Astrocyte of the hippocampus (primary cell): ENCODE results near the gene CARHSP1.
"Not testable (repeated sequence)": the region's sequence is repeated elsewhere in the genome, so short reads cannot be mapped to it uniquely, and the experiment has no call there.

ENCODE experiments used
- DNase-seq: peaks from one replicate; pipeline ENCODE4 v3.0.0; 2011; ENCODE audit warnings: low read depth, low spot score

Gene CARHSP1

DNA sequence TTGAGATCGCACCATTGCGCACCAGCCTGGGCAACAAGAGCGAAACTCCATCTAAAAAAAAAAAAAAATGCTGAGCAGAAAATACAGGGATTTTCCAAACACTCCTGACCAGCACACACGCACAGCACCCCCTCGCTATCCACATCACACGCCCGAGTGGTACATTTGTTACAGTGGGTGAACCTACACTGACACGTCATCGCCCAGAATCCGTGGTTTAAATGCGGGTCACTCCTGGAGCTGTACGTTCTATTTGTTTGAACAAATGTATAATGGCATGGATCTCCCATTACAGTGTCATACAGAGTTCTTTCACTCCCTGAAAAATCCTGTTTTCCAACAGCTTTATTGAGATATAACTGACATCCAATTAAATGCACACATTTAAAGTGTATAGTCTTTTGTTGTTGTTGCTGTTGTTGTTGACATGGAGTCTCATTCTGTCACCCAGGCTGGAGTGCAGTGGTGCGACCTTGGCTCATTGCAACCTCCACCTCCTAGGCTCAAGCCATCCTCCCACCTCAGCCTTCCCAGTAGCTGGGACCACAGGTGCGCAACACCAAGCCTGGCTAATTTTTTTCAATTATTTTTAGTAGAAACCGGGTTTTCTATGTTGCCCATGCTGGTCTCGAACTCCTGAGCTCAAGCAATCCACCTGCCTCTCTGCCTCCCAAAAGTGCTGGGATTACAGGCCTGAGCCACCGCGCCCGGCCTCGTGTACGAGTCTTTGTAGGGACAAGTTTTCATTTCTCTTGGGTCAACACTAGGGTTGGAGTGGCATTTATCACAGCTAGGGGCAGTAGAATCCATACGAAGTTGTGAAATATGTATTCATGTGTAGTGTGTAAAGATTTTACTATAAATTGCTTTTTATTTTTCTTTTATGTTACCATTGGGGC lies 4.4 kb upstream of the CARHSP1 start:
- DNase-seq = no peak

DNA sequence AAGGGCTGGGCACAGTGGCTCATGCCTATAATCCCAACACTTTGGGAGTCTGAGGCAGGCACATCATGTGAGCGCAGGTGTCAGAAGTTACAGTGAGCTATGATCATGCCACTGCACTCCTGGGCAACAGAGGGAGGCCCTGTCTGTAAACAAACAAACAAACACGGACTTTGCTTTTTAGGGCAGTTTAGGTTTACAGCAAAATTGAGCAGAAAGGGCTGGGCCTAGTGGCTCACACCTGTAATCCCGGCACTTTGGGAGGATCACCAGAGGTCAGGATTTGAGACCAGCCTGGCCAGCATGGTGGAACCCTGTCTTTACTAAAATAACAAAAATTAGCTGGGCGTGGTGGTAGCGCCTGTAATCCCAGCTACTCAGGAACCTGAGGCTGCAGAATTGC lies 3.3 kb upstream of the CARHSP1 start:
- no peak for DNase-seq

DNA sequence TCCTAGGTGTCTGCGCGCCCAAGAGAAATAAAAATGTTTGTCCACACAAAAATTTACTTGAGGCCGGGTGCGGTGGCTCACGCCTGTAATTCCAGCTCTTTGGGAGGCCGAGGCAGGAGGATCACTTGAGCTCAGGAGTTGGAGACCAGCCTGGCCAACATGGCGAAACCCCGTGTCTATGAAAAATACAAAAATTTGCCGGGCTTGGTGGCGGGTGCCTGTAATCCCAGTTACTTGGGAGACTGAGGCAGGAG lies 1.1 kb upstream of the CARHSP1 start:
- DNase-seq = not testable (repeated sequence)

DNA sequence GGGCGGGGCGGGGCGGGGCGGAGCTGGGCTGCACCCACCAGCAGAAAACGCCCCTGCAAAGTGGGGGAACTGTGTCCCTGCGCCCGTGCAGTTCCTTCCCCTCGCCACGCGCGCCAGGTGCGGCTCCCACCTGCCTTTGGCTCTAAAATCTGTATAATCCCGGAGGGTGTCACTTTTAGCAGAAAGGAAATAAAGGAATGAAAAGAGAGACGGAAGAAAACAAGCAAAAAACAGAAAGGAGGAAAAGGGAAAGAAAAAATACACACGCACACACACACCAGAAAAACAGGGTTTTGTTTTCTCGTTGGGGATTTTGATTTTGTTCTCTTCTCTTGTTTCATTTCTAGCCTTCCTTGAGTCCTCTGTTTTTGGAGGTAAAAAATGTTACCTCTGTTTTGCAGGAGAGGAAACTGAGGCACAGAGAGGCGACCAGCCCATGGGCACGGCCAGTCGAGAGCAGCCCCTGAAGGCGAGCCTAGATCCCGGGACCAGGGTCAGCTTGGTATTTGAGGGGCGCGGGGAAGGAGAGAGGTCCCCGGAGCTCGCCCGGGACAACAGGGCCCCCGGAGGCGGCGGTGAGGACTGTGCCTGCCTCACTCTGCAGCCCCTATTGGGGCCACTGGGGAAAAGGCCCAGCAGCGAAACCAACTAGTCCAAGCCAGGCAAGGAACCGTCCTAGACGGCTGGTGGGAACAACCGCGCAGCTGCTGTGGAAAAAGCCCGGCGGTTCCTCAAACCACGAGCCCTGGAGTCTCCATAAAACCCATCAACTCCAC lies 594 bp upstream of the CARHSP1 start:
- DNase-seq = no peak

DNA sequence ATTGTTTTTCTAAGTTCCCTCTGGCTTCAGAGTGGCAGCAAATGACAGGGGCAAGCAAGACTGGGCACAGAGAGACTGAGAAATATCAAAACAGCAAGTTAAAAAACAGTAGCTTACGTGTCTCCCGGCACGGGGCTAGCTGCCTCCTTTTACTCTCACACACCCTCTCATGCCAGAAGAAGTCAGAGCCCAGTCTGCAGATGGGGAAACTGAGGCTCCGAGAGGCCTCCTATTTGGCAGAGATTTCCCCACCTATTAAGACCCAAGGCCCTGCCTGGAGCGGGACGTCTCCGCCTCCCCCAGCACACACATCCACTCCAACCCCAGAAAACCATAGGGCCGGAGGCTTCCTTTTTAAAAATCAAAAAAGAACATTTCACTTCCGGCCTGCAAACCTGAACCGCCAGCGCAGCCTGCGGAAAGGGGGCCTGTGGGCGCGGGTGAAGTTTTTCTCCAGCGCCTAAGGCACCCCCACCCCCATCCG lies 832 bp downstream of the CARHSP1 start:
- DNase-seq = no peak

DNA sequence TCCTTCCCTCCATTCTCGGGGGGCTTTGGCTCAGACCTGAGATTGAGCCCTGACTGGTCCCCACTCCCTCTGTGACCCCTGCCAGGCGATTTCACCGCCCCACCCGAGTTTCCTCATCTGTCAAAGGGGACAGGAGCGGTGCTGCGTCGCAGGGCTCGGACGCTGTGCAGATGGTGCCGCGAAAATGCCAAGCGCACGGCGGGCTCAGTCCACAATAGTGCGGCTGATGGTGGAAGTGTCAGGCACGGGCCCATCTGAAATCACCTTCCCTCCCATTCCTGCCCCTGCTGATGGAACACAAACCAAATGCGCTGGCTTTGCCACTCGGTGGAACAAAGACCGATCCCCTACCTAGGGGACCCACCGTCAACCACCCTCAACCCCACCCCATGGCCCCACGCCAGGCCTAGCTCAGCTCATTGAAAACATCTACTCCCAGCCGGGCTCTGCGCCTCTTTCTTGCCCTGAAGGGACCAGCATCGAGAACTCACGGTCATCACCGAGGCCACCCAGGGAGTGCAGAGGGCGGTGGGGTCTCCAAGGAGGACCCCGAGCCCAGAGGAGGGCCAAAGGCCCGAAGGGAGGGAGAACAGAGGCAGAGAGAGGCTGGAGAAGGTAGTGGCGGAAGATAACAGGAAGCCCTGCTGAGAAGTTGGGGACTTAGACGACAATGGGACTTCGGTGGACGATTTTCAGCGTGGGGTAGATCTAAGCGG lies 1.4 kb downstream of the CARHSP1 start:
- peak; percentile 62 for DNase-seq

DNA sequence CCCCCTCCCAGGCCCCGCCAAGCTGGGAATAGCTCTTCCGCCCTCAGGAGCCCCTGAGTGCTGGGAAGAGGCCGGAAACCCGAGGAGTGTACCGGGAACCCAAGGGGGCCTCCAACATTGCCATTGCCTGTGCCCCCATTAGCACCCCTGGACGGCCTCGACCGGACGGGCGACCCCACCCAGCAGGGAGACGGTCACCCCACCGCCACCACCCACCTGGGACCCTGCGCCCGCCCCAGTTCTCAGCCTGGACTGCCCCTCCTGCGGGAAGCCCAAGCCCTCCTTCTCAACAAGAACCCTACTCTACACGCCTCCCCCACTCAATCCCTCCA lies 2.0 kb downstream of the CARHSP1 start:
- no peak for DNase-seq

DNA sequence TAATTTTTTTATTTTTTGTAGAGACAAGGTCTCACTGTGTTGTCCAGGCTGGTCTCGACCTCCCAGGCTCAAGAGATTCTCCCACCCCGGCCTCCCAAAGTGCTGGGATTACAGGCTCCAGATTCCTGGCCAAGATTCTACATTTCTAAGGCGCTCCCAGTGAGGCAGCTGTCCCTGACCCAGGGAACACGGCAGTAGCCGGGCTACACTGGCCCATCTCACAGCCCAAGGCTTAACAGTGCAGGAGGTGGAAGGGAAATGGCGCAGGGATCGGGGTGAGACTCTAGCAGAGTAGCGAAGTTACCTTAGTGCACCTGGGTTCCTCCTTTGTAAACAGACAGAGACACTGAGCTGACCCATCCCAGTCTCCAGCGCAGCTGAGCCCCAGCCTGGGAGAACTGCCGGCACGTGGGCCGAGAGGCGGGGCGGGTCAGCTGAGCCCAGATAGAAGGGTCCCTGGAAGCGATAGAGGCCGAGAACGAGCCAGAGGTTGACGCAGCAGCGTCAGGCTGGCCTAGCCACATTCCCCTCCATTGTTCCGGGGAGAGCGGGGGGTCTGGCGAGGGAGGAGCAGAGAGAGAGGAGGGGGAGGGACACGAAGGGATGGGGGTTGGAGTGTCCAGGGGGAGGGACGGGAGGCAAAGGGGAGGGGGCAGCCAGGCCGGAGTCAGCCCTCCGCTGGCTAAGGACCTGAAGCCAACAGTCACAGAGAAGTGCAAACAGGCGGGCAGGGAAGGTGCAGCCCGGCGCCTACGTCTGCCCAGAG lies 2.5 kb downstream of the CARHSP1 start:
- peak; percentile 68 for DNase-seq

DNA sequence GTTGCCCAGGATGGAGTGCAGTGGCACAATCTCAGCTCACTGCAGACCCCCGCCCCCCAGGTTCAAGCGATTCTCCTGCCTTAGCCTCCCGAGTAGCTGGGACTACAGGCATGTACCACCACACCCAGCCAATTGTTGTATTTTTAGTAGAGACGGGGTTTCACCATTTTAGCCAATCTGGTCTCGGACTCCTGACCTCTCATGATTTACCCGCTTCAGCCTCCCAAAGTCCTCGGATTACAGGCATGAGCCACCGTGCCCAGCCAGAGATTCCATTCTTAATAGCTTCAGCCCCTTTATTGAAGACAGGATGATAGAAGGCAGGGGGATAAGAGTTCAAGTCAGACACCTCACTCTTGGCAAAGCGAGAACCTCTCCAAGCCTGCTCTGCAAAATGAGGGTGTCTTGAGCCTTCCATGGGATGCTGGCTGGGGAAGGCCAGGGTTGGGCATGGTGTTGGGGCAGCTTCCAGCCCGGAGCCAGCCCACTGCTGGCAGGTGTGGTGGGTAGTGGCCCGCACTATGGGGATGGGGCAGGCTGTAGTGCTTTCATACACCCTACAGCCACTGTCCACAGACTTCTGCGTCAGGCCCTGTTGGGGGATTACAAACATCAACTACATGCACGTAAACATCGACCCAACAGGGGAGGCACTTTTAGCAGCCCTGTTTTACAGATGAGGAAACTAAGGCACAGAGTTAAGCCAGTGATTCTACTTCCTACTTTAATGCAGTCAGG lies 3.5 kb downstream of the CARHSP1 start:
- no peak for DNase-seq

DNA sequence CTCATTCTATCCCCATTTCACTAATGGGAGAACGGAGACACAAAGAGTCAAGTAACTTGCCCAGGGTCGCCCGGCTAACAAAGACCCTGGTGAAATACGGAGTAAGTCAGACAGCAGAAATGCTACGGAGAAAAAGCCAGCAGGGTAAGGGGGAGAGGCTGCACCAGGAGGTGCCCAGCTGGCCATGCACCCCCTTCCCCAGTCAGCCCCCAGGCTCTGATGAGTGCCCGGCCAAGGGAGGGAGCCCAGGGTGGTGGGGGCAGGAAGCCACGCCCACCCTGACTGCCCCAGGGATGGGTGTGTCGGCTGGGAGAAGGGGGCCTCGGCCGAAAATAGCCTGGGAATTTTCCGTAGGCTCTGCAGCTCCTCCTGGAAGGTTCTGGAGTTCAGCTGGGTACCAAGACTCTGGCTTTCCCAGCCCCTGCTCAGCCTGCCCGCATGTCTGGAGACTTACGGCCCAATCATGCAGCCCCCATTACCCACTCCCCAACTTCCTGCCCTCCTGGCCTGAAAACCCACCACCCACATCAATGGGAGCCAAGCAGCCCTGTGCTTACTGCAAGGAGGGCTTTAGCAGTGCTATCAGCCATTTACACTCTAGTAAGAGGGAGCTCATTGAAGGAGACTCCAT lies 4.2 kb downstream of the CARHSP1 start:
- no peak for DNase-seq

DNA sequence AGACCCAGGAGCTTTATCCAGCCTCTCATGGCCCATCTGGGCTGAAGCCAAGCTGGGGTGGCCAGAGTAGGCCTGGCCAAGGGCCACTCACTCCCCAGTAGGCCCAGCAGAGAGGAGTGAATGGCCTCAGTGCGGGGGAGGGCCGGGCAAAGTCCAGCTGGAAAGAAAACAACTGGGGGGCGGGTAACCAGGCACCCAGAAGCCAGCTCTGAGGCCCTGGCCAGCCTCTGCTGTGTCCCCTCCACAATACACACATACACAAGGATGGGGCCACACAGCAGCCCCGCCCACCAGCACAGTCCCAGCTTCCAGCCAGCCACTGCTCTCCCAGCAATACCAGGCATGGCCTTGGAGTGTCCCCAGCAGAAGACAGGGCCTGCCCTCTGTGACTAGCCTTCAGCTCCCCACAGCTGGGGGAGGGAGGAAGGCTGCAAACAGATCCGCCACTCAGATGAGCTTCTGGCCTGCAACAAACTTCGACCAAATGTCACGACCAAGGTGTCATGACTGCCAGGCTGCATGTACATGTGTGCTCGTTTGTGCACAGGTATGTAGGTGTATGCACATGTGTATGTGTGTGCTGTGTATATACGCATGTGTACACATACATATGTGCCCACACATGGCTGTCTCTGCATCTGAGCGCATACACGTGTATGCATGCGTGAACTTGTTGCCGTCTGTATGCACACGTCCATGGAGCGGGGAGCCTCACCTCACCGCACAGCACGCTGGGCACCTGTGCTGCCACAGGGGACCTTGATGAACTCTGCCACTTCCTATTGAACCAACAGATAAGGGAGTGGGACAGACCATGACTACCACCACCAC lies 5.0 kb downstream of the CARHSP1 start:
- DNase-seq = no peak

DNA sequence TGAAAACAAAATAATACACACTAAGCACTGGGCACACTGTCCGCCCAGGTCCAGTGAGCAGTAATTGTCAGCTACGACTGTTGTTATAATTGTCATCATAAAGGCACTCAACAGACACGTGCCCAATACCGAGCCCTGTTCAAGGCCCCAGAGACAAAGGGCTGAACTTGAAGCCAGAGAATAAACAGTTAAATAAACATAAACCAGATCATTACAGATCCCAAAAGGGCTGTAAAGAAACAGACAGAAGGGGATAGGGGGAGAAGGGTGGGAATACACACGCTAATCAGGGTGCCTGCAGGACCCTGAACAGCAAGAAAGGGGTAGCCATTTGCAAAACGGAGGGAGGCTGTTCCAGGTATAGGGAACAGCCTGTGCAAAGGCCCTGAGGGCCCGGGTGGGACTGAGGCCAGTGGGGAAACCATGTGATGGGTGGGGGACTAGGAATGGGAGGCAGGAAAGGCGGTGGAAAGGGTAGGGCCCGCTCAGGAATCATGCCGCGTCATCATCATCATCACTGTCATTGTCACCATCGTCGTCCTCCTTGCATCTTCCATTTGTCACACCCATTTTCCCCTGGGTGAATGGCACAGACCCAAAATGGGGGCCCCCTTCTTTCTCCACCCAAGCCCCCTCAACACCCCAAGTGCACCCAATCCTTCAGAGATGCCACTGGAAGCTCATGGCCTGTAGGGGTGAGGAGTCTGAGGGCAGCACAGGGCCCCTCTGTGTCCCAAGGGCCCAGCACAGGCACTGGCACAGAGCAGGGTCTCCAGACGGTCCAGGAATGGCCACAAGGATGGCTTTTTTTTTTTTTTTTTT lies 6.3 kb downstream of the CARHSP1 start:
- no peak for DNase-seq

DNA sequence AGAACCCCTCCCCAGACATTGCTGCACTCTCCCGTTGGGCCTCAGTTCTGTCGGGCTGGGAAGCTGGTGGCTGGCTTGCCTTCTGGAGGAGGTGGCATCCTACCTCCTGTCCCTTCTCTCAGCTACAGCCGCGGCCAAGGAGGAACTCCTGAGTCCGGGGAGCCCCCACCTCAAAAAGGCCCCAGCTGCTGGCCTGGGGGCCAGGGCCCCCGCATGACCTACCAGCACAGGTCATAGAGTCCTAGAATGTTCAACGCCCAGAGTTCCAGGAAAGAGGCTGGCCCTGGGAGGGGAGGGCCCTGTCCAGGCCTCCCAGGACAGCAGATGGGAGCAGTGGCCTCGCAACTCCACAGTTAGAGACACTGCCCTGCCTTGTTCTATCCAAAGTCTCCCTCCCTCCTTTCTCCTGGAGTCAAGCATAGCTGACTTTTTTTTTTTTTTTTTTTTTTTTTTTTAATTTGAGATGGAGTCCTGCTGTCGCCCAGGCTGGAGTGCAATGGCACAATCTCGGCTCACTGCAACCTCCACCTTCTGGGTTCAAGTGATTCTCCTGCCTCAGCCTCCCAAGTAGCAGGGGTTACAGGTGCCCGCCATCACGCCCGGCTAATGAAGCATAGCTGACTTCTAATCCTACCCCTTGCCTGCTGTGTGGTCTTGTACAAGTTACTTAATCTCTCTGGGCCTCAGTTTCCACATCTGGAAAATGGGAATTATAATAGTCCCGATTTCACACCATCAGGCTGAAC lies 7.1 kb downstream of the CARHSP1 start:
- DNase-seq = no peak

DNA sequence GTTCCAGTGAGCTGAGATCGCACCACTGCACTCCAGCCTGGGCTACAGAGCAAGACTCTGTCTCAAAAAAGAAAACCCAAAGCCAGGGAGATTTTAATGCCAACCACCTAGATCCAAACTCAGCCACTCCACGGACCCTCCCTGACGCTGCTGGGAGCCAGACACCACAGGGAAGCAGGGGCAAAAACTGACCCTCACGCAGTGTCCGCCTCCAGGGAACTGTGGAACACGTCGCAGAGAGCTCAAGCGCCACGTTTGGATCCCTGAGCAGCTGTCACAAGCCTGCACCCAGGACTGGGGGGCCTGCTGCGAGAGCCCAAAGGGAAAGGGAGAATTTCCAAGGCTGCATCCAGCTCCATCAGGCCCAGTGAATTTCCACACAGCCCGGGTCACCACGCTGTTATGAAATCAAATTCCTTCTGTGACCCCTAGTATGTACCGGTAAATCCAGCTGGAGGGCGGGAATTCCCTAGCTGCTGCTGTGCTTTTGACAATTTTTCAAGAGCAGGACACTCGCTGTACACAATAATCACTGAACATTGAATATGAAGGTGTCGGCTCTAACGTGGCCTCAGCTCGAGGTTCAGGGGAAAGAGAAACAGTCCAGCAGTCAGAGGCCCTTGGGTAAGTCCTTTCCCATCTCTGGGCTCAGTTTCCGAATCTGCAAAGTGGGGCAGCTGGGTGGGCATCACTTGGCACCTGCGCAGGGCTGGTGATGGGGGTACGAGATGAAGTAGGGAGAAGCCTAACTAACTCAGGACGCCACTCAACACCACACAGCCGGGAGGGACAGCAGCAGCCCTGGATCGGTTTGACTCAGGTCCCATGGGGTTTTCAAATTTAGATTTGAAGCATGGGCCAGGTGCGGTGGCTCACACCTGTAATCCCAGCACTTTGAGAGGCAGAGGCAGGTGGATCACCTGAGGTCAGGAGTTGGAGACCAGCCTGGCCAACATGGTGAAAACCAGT lies 8.6 kb downstream of the CARHSP1 start:
- DNase-seq = no peak

DNA sequence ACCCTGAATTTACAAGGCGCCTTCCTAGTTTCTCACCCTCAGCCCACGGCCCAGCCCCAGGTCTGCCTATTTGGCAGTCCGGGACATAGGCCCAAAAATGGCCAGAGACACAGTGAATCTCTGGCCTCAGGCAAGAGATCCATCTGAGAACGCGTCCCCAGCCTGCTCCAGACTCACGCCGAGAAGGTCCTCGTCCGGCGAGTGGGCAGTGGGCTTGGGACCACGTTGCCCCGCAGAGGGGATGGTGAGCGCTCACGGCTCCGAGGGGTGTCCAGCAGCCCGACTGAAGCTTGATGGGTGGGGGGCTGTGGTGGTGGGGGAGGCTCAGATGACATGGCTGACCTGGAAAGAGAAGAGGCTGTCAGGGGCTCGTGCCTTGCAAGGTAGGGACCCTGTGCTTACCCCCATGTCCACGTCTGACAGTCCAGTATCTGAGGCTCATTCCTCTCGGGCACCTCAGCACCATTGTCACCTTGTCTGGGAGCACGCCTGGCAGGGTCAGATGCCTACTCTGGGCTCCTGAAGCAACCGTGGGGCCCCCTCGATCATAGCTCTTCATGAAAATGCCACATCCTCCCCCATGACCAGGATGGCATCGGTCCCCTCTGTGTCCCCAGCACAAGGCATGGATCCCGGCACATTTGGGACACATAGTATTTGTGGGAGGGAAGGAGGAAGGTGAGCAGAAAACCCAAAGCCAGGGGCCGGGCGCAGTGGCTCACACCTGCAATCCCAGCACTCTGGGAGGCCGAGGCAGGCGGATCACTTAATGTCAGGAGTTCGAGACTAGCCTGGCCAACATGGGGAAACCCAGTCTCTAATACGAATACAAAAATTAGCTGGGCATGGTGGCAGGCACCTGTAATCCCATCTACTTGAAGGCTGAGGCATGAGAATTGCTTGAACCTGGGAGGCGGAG lies 9.6 kb downstream of the CARHSP1 start:
- DNase-seq = no peak

DNA sequence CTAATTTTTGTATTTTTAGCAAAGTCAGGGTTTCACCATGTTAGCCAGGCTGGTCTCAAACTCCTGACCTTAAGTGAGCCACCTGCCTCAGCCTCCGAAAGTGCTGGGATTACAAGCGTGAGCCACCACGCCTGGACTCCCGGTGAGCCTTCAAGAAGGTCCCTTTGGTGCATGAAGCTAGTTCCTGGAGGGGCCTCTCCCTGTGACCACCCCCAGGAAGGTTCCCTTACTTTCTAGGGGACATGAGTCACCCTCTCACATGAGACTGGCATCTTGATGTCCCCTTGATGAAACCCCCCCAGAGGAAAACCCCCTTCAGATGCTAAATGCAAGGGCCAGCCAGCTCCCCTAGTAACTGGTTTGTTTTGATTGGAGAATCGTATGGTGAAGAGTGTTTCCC lies 12.8 kb downstream of the CARHSP1 start:
- no peak for DNase-seq
